H1 (cell line): ENCODE data around the gene FADS3. TPM values are rescaled to one million over a fixed set of nuclear protein-coding genes. Genes with fewer than 3 reads are reported as not detected.

ENCODE experiments used
- CHD7 ChIP-seq: fragments of 300-600 bp; sonication (generic); IDR thresholded peaks from 2 replicates; pipeline ENCODE4 v1.7.1; 2012; ENCODE audit warnings: low read length, moderate library complexity, mild to moderate bottlenecking, inconsistent platforms; ENCODE audit not compliant: insufficient replicate concordance
- EZH2 ChIP-seq: fragments of 200-600 bp; sonication (generic); IDR thresholded peaks from 2 replicates; pipeline ENCODE4 v1.7.1; 2012; ENCODE audit warnings: low read depth, mild to moderate bottlenecking, moderate library complexity, low read length, inconsistent platforms; ENCODE audit not compliant: severe bottlenecking
- KDM4A ChIP-seq: IDR thresholded peaks from one replicate; pipeline ENCODE4 v1.7.1; 2012; ENCODE audit warnings: low read depth, mild to moderate bottlenecking, moderate library complexity, low read length, inconsistent platforms; ENCODE audit not compliant: severe bottlenecking
- MAX ChIP-seq: IDR thresholded peaks from 2 replicates; pipeline ENCODE4 v1.6.1; 2012; ENCODE audit warnings: inconsistent platforms
- SIN3A ChIP-seq, 2 experiments: IDR thresholded peaks in 1 of 2; conservative IDR thresholded peaks in 1 of 2; 2 replicates each; pipeline ENCODE4 v1.6.1; 2011 to 2012; ENCODE audit warnings: low read length in 2 of 2, improper control_type of control experiment in 1 of 2, low read depth in 1 of 2, mild to moderate bottlenecking in 1 of 2
- polyA plus RNA-seq, 7 experiments: library from polyadenylated mRNA; depleted of rRNA in 3 of 7; stranded (reverse) in 5 of 7; unstranded in 2 of 7; fragments of >200 nt in 5 of 7; fragments of 200-250 nt in 2 of 7; gene quantifications; 1 replicate in 5 of 7; 2 replicates in 1 of 7; 4 replicates in 1 of 7; pipeline versions ENCODE4 v1.2.1 to v1.2.3, GENCODE V29; 2011 to 2013; ENCODE audit warnings: missing spikeins in 2 of 7, mixed read lengths in 2 of 7
- total RNA-seq: library from RNA; stranded (reverse); fragmentation: NEBNext Ultra II Directional; extraction: Animal tissue kit (Norgen Biotek cat#: 25700); gene quantifications from 2 replicates; pipeline ENCODE4 v1.2.1, GENCODE V29; 2021

Gene FADS3
- total and polyA plus RNA-seq, 2 of the 8 experiments (the other 6 are each of a cell fraction or from before 2014, with no cell fraction given), result 43.8 to 76.3 TPM

- TF ChIP-seq CHD7 (no peak), EZH2 (no peak), SIN3A (conservative IDR thresholded peaks at IDR 0.05 in 1 of 2, IDR thresholded peaks at IDR 0.05 in 1 of 2; ENCODE audit: low read depth in 1 of 2, low read length in 2 of 2) (no peak), KDM4A (no peak), MAX (no peak)
These were observed 17.0 kb downstream of the FADS3 start (continued) for GRCh38 chr11:61874377-61874809.
